ENCODE measurements around the gene RERG.
"Not testable (repeated sequence)": the region's sequence is repeated elsewhere in the genome, so short reads cannot be mapped to it uniquely, and the experiment has no call there.

Gene RERG

DNA sequence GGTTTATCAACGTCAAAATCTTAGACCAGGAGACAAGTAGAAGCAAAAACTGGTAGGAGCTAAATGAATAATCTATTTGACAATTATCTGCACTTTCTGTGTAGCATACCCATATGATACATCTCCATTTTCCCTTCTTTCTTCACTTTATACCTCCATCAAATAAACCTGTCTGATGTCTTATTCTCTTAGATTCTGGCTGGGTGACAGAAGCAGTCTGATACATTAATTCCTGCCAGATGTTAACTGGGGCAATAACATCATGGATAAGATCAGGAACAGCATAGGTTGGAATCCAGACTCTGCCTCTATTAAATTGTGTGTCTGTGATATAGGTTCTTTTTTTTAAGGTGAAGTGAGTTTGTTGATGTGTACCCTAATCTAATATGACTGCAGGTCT is 11.7 kb upstream of the RERG start:
- H3K4me3 ChIP-seq (replicated peaks; ENCODE audit: low read depth, low read length): no peak overlapping the region
- TF ChIP-seq, protein P1, sequence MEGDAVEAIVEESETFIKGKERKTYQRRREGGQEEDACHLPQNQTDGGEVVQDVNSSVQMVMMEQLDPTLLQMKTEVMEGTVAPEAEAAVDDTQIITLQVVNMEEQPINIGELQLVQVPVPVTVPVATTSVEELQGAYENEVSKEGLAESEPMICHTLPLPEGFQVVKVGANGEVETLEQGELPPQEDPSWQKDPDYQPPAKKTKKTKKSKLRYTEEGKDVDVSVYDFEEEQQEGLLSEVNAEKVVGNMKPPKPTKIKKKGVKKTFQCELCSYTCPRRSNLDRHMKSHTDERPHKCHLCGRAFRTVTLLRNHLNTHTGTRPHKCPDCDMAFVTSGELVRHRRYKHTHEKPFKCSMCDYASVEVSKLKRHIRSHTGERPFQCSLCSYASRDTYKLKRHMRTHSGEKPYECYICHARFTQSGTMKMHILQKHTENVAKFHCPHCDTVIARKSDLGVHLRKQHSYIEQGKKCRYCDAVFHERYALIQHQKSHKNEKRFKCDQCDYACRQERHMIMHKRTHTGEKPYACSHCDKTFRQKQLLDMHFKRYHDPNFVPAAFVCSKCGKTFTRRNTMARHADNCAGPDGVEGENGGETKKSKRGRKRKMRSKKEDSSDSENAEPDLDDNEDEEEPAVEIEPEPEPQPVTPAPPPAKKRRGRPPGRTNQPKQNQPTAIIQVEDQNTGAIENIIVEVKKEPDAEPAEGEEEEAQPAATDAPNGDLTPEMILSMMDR (IDR thresholded peaks at IDR 0.05; ENCODE audit: low read length, missing control alignments): no peak
- no peak for DNase-seq (ENCODE audit: low read depth)

DNA sequence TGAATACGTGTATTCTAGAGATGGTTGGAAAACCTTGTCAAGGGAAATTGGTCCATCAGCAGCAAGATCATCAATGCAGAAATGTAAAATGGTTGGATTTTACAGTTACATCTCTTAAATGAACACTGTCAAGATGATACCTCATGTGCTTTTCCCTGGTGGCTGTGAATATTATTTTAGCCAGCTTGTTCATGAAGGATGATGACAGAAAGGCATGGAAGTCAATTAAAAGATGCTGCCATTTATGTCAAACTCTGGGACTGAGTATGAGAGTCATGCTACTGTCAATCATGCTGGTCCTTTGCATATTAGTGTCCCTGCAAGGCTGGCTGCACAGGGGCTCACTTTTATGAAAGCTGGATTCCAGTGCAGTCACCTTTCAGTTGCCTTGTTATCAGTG is 10.3 kb upstream of the RERG start:
- no peak overlapping the region for H3K4me3 ChIP-seq (replicated peaks; ENCODE audit: low read depth, low read length)
- DNase-seq (ENCODE audit: low read depth): no peak
- TF ChIP-seq, protein P1 (IDR thresholded peaks at IDR 0.05; ENCODE audit: low read length, missing control alignments): no peak

GRCh38 chr12:15230751-15231150 is 9.5 kb upstream of the RERG start:
- peak; percentile 41 for DNase-seq (ENCODE audit: low read depth)
- TF ChIP-seq, protein P1 (IDR thresholded peaks at IDR 0.05; ENCODE audit: low read length, missing control alignments): no peak
- no peak overlapping the region for H3K4me3 ChIP-seq (replicated peaks; ENCODE audit: low read depth, low read length)

DNA sequence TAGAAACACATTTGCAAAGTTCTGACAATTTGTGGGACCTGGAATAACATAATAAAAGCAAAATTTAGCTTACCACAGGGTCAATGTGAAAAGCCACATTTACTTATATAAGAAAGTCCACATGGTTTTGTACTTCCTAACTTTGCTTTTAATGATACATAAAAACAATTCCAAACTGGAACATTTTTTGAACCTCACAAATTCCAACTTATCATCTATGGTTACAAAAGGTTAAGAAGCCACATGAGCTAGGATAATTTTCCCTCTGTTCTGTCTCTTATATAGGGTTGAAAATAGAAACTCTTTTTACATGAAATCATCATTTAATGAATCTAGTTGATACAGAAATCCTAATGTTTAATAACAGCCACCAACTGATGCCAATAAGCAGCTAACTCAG is 8.9 kb upstream of the RERG start:
- no peak overlapping the region for H3K4me3 ChIP-seq (replicated peaks; ENCODE audit: low read depth, low read length)
- TF ChIP-seq, protein P1 (IDR thresholded peaks at IDR 0.05; ENCODE audit: low read length, missing control alignments): no peak
- DNase-seq (ENCODE audit: low read depth): peak; percentile 8

GRCh38 chr12:15227004-15227679 is 5.9 kb upstream of the RERG start:
- peak; percentile 74 for DNase-seq (ENCODE audit: low read depth)
- TF ChIP-seq, protein P1 (IDR thresholded peaks at IDR 0.05; ENCODE audit: low read length, missing control alignments): peak; percentile 89
- no peak overlapping the region for H3K4me3 ChIP-seq (replicated peaks; ENCODE audit: low read depth, low read length)

DNA sequence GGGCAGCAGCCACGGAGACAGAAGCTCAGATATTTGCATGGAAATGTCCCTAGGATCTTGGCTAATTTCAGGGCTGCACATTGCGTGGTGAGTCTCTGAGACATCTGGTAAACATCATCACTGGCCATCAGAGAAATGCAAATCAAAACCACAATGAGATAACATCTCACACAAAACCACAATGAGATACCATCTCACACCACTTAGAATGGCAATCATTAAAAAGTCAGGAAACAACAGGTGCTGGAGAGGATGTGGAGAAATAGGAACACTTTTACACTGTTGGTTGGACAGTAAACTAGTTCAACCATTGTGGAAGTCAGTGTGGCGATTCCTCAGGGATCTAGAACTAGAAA is 4.6 kb upstream of the RERG start:
- not testable (repeated sequence) for H3K4me3 ChIP-seq (replicated peaks; ENCODE audit: low read depth, low read length); DNase-seq (ENCODE audit: low read depth)

DNA sequence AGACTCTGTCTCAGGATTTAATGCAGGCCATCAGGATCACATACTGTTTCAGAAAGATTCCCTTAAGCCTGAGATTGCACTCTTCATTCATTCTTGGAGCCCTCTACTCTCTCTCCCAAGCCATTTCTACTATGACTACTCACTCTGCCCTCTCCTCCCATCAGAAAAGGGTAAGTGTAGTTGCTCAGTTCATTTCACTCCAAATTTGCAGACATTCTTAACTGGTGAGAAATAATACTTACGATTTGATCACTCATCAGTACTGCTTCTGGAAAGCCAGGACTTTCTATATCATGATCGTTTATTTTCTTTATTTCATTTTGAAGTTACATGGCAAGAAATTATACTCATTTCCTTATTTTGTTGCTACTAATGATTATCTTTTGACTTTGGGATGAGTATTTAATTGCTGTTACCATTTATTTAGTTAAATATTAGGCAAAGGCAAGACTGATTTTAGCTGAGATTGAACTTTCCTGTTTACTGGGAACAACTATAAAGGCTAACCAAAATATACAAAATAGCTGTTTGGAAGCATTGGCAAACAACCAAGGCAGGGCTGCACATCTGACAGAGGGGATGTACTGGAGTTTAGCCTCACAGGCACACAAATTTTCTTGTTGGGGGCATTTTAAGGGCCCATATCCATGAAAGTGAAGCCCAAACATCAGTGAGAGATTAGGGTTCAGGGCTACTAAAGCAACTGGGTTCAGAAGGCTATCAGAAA is 4.1 kb upstream of the RERG start:
- TF ChIP-seq, protein P1 (IDR thresholded peaks at IDR 0.05; ENCODE audit: low read length, missing control alignments): no peak
- no peak for DNase-seq (ENCODE audit: low read depth)
- H3K4me3 ChIP-seq (replicated peaks; ENCODE audit: low read depth, low read length): no peak overlapping the region

Data from fibroblast of pulmonary artery (primary cell).